ENCODE data around the gene ZFYVE16.
"Not testable (repeated sequence)": the region's sequence is repeated elsewhere in the genome, so short reads cannot be mapped to it uniquely, and the experiment has no call there.

Gene ZFYVE16

GRCh38 chr5:80399526-80400239 is 8.2 kb upstream of the ZFYVE16 start:
- H3K4me3 ChIP-seq (ENCODE audit: low read depth, low read length): no peak overlapping the region
- no peak for TF ChIP-seq CTCF (IDR thresholded peaks at IDR 0.05; ENCODE audit: borderline replicate concordance, insufficient read depth, low read depth, low read length)

GRCh38 chr5:80400368-80400767 is 7.5 kb upstream of the ZFYVE16 start:
- not testable (repeated sequence) for H3K4me3 ChIP-seq (ENCODE audit: low read depth, low read length)

- no peak for TF ChIP-seq CTCF (IDR thresholded peaks at IDR 0.05; ENCODE audit: borderline replicate concordance, insufficient read depth, low read depth, low read length)
These were observed 4.1 kb upstream of the ZFYVE16 start for GRCh38 chr5:80403782-80404181.

GRCh38 chr5:80406980-80407734 is 707 bp upstream of the ZFYVE16 start:
- TF ChIP-seq CTCF (IDR thresholded peaks at IDR 0.05; ENCODE audit: borderline replicate concordance, insufficient read depth, low read depth, low read length): no peak
- H3K4me3 ChIP-seq (ENCODE audit: low read depth, low read length): peak overlapping the region; percentile 83

More at GRCh38 chr5:80403782-80404181, 4.1 kb upstream of the ZFYVE16 start:
- H3K4me3 ChIP-seq (ENCODE audit: low read depth, low read length): no peak overlapping the region

GRCh38 chr5:80408484-80409366 is 861 bp downstream of the ZFYVE16 start:
- no peak; the same call in none of the 2 replicates for TF ChIP-seq CTCF (IDR thresholded peaks at IDR 0.05; ENCODE audit: borderline replicate concordance, insufficient read depth, low read depth, low read length)

GRCh38 chr5:80409367-80409966 is 1.6 kb downstream of the ZFYVE16 start:
- H3K4me3 ChIP-seq (ENCODE audit: low read depth, low read length): no peak overlapping the region
- TF ChIP-seq CTCF (IDR thresholded peaks at IDR 0.05; ENCODE audit: borderline replicate concordance, insufficient read depth, low read depth, low read length): no peak

More at GRCh38 chr5:80408484-80409366, 861 bp downstream of the ZFYVE16 start:
- peak overlapping the region; percentile 83 for H3K4me3 ChIP-seq (ENCODE audit: low read depth, low read length)
